Suprapubic skin (tissue), 4 donors: Measurements from ENCODE around the gene LHB.

ENCODE experiments used
- EP300 ChIP-seq: sonication (generic); formaldehyde crosslinking; IDR thresholded peaks from one replicate; pipeline ENCODE4 v1.6.1; 2017; ENCODE audit warnings: antibody characterized with exemption
- POLR2A ChIP-seq, 2 donors: fragments of 450-650 bp; IDR thresholded peaks; one replicate each; pipeline ENCODE4 v1.6.1; 2017; ENCODE audit warnings: antibody characterized with exemption in 2 of 2, mild to moderate bottlenecking in 2 of 2, moderate library complexity in 2 of 2
- POLR2AphosphoS5 ChIP-seq, 3 donors: sonication (generic); formaldehyde crosslinking; IDR thresholded peaks; one replicate each; pipeline ENCODE4 v1.6.1; 2017; ENCODE audit warnings: antibody characterized with exemption in 3 of 3
- TF ChIP-seq, protein P1 (sequence below), 2 donors: fragments of 200-600 bp in 1 of 2; fragments of 450-650 bp in 1 of 2; sonication (generic) in 1 of 2; IDR thresholded peaks; one replicate each; pipeline ENCODE4 v1.5.1; 2016 to 2019; ENCODE audit warnings: antibody characterized with exemption in 2 of 2, mild to moderate bottlenecking in 1 of 2, moderate library complexity in 1 of 2

DNA sequence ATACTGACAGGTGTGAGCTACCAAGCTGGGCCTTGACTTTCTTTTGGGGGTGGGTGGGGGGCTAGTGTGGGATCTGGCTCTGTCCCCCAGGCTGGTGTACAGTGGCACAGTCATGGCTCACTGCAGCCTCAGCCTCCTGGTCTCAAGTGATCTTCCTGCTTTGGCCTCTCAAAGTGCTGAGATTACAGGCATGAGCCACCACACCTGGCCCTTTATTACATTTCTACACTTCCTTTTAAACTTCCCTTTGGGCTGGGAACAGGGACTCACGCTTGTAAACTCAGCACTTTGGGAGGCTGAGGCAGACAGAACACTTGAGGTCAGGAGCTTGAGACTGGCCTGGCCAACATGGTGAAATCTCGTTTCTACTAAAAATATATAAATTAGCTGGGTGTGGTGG is 39.8 kb downstream of the LHB start:
- no peak for TF ChIP-seq POLR2A (IDR thresholded peaks at IDR 0.05)
- TF ChIP-seq, protein P1, sequence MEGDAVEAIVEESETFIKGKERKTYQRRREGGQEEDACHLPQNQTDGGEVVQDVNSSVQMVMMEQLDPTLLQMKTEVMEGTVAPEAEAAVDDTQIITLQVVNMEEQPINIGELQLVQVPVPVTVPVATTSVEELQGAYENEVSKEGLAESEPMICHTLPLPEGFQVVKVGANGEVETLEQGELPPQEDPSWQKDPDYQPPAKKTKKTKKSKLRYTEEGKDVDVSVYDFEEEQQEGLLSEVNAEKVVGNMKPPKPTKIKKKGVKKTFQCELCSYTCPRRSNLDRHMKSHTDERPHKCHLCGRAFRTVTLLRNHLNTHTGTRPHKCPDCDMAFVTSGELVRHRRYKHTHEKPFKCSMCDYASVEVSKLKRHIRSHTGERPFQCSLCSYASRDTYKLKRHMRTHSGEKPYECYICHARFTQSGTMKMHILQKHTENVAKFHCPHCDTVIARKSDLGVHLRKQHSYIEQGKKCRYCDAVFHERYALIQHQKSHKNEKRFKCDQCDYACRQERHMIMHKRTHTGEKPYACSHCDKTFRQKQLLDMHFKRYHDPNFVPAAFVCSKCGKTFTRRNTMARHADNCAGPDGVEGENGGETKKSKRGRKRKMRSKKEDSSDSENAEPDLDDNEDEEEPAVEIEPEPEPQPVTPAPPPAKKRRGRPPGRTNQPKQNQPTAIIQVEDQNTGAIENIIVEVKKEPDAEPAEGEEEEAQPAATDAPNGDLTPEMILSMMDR (IDR thresholded peaks at IDR 0.05) = no peak
- no peak for TF ChIP-seq EP300
- no peak for TF ChIP-seq POLR2AphosphoS5 (IDR thresholded peaks at IDR 0.05)
